CD4-positive, alpha-beta T cell (primary cell): ENCODE measurements around the gene PLA2G10. TPM values are rescaled to one million over a fixed set of nuclear protein-coding genes. Genes with fewer than 3 reads are reported as not detected.
"Not testable (repeated sequence)": the region's sequence is repeated elsewhere in the genome, so short reads cannot be mapped to it uniquely, and the experiment has no call there.

Experiments
- ATAC-seq: fragments of 200-7000 bp; cut with Tn5 transposase; one replicate; pipeline ENCODE4 v1.10.0; 2022; ENCODE audit warnings: mild to moderate bottlenecking; ENCODE audit not compliant: poor library complexity
- CTCF ChIA-PET: fragments of 350-600 bp; sonication (Branson Sonifier 250); formaldehyde crosslinking; loops from one replicate; lab custom pipeline; 2021; ENCODE audit warnings: antibody characterized with exemption, inconsistent platforms; lab: Charles Lee
- POLR2A ChIA-PET: fragments of 350-600 bp; sonication (Branson Sonifier 250); formaldehyde crosslinking; loops from one replicate; lab custom pipeline; 2021; ENCODE audit warnings: antibody characterized with exemption, inconsistent platforms; lab: Charles Lee
- DNase-seq, 14 experiments: peaks; one replicate each; pipeline ENCODE4 v3.0.0-alpha.2; 2013 to 2020; ENCODE audit warnings: mixed read lengths in 2 of 14
- H3K27ac ChIP-seq, 2 donors: one replicate each; pipeline versions ENCODE4 v1.5.1 to v1.7.0; 2013; ENCODE audit warnings: low read length in 2 of 2, low read depth in 1 of 2, mild to moderate bottlenecking in 1 of 2
- H3K27me3 ChIP-seq, 2 experiments: 1 replicate in 1 of 2; 2 replicates in 1 of 2; pipeline versions ENCODE4 v1.6.1 to v1.7.0; 2013; ENCODE audit warnings: low read length in 2 of 2, control low read depth in 1 of 2, mild to moderate bottlenecking in 1 of 2, moderate library complexity in 1 of 2; ENCODE audit not compliant: insufficient read depth in 2 of 2, control insufficient read depth in 1 of 2
- H3K36me3 ChIP-seq: one replicate; pipeline ENCODE4 v1.6.1; 2013; ENCODE audit warnings: low read length, control low read depth; ENCODE audit not compliant: insufficient read depth
- H3K4me1 ChIP-seq: one replicate; pipeline ENCODE4 v1.6.1; 2013; ENCODE audit warnings: low read length, control low read depth; ENCODE audit not compliant: insufficient read depth
- H3K4me3 ChIP-seq: one replicate; pipeline ENCODE4 v1.5.1; 2013; ENCODE audit warnings: mild to moderate bottlenecking, low read length, moderate library complexity
- H3K9me3 ChIP-seq, 2 experiments: 1 replicate in 1 of 2; 2 replicates in 1 of 2; pipeline versions ENCODE4 v1.6.1 to v1.7.0; 2013; ENCODE audit warnings: low read length in 2 of 2, mild to moderate bottlenecking in 2 of 2, control low read depth in 1 of 2, moderate library complexity in 1 of 2; ENCODE audit not compliant: control insufficient read depth in 1 of 2, insufficient read depth in 1 of 2
- H3K27ac Mint-ChIP-seq: one replicate; pipeline ENCODE4 v1.8.0; 2020; ENCODE audit warnings: mixed read lengths
- H3K27me3 Mint-ChIP-seq: one replicate; pipeline ENCODE4 v1.8.0; 2021; ENCODE audit warnings: mixed read lengths
- H3K36me3 Mint-ChIP-seq: one replicate; pipeline ENCODE4 v1.8.0; 2021; ENCODE audit warnings: low read depth, mixed read lengths
- H3K4me1 Mint-ChIP-seq: one replicate; pipeline ENCODE4 v1.8.0; 2021; ENCODE audit warnings: low read depth, mixed read lengths
- H3K4me3 Mint-ChIP-seq: one replicate; pipeline ENCODE4 v1.8.0; 2020; ENCODE audit warnings: mild to moderate bottlenecking, mixed read lengths
- H3K9me3 Mint-ChIP-seq: one replicate; pipeline ENCODE4 v1.8.0; 2020; ENCODE audit warnings: mixed read lengths
- intact Hi-C, 2 experiments: fragments of 100-400 bp; cut with DNase I in 1 of 2; cut with micrococcal nuclease in 1 of 2; formaldehyde crosslinking; loops; one replicate each; pipeline versions ENCODE4 v1.15.1 to v1.9.0; 2023 to 2025; cut with DNase I, micrococcal nuclease
- total RNA-seq, 174 experiments: library from RNA in 2 of 174; stranded (reverse) in 2 of 174; gene quantifications; one replicate each; pipeline ENCODE4 v1.2.3 and lab custom pipeline; 2021 to 2026
- TF ChIP-seq, protein P1 (sequence below): fragments of 200-600 bp; IDR thresholded peaks from one replicate; pipeline ENCODE4 v1.8.0; 2022; ENCODE audit warnings: antibody characterized with exemption, mild to moderate bottlenecking

PLA2G10 gene
- total RNA-seq, 2 experiments from 2014 or later: not detected

- peak overlapping the region; percentile 49 for H3K27ac Mint-ChIP-seq
- POLR2A ChIA-PET: interaction anchor here (1.3 kb wide), 1 partner anchor 9 kb away, joined by 4 read pairs; the partner anchor contains the start of gene BFAR
- Histone ChIP-seq H3K36me3 (peaks cover 45% of the 10 kb centered on the region), H3K27ac (no peak overlapping the region), H3K4me3 (no peak overlapping the region), H3K4me1 (peaks cover 3% of the 10 kb centered on the region), H3K27me3 (no peaks in the 10 kb centered on the region), H3K9me3 (no peaks in the 10 kb centered on the region)
- no peaks in the 10 kb centered on the region for H3K9me3 Mint-ChIP-seq
- peaks cover 73% of the 10 kb centered on the region for H3K36me3 Mint-ChIP-seq
- H3K4me1 Mint-ChIP-seq: peaks cover 29% of the 10 kb centered on the region
- TF ChIP-seq, protein P1, sequence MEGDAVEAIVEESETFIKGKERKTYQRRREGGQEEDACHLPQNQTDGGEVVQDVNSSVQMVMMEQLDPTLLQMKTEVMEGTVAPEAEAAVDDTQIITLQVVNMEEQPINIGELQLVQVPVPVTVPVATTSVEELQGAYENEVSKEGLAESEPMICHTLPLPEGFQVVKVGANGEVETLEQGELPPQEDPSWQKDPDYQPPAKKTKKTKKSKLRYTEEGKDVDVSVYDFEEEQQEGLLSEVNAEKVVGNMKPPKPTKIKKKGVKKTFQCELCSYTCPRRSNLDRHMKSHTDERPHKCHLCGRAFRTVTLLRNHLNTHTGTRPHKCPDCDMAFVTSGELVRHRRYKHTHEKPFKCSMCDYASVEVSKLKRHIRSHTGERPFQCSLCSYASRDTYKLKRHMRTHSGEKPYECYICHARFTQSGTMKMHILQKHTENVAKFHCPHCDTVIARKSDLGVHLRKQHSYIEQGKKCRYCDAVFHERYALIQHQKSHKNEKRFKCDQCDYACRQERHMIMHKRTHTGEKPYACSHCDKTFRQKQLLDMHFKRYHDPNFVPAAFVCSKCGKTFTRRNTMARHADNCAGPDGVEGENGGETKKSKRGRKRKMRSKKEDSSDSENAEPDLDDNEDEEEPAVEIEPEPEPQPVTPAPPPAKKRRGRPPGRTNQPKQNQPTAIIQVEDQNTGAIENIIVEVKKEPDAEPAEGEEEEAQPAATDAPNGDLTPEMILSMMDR: no peak
- ATAC-seq (no peak), DNase-seq (no peak)
- CTCF ChIA-PET: no interaction called here
- H3K27me3 Mint-ChIP-seq: no peaks in the 10 kb centered on the region
- intact Hi-C loops: no loop called here
- H3K4me3 Mint-ChIP-seq: no peak overlapping the region
Measured at GRCh38 chr16:14641926-14642325, 52.2 kb downstream of the PLA2G10 start.

DNA sequence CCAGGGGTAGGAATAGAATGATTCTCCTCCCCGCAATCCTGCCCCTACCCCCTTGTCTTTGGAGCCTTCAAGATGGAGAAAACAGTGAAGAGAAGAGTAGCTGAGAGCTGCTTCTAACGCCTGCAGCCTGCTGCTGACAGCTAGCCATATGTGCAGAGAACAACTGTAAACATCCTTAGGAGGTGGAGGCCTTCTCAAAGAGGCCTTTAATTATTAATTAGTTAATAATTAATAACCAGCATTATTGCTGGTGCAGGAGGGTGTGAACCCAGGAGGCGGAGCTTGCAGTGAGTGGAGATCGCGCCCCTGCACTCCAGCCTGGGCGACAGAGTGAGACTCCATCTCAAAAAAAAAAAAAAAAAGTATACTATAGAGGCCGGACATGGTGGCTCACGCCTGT, 52.9 kb downstream of the PLA2G10 start:
- H3K4me1 Mint-ChIP-seq: peaks cover 36% of the 10 kb centered on the region
- peaks cover 73% of the 10 kb centered on the region for H3K36me3 Mint-ChIP-seq
- Histone ChIP-seq H3K27ac (no peak overlapping the region), H3K36me3 (peaks cover 39% of the 10 kb centered on the region), H3K9me3 (no peaks in the 10 kb centered on the region), H3K4me1 (peaks cover 3% of the 10 kb centered on the region), H3K4me3 (no peak overlapping the region), H3K27me3 (no peaks in the 10 kb centered on the region)
- H3K27me3 Mint-ChIP-seq: no peaks in the 10 kb centered on the region
- H3K9me3 Mint-ChIP-seq: no peaks in the 10 kb centered on the region
- TF ChIP-seq, protein P1: no peak
- H3K27ac Mint-ChIP-seq: peak overlapping the region; percentile 71
- DNase-seq (no peak), ATAC-seq (no peak)
- H3K4me3 Mint-ChIP-seq: no peak overlapping the region
- CTCF ChIA-PET: no interaction called here
- POLR2A ChIA-PET: no interaction called here
- intact Hi-C loops: no loop called here

- ChIA-PET POLR2A (interaction anchor here (1.0 kb wide), 1 partner anchor 11 kb away, joined by 3 read pairs; no protein-coding TSS in a partner anchor), CTCF (no interaction called here)
- Histone ChIP-seq H3K36me3 (peaks cover 32% of the 10 kb centered on the region), H3K27ac (no peak overlapping the region), H3K9me3 (no peaks in the 10 kb centered on the region), H3K4me1 (peaks cover 9% of the 10 kb centered on the region), H3K4me3 (no peak overlapping the region), H3K27me3 (no peaks in the 10 kb centered on the region)
- Mint-ChIP-seq H3K9me3 (no peaks in the 10 kb centered on the region), H3K4me1 (peaks cover 41% of the 10 kb centered on the region), H3K36me3 (peaks cover 76% of the 10 kb centered on the region), H3K27me3 (no peaks in the 10 kb centered on the region), H3K27ac (peak overlapping the region; percentile 71), H3K4me3 (no peak overlapping the region)
- ATAC-seq (no peak), DNase-seq (no peak)
- intact Hi-C loops: no loop called here
- TF ChIP-seq, protein P1: no peak
Measured at GRCh38 chr16:14640538-14640937, 53.6 kb downstream of the PLA2G10 start.

DNA sequence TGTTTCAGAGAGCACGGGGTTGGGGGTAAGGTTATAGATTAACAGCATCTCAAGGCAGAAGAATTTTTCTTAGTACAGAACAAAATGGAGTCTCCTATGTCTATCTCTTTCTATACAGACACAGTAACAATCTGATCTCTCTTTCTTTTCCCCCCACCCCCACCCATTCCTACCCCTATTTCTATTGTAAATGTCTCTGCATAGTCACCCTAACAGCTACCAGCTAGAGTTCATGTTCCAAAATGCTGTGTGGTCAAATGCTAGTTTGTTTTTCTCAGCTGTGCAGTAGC, 57.2 kb downstream of the PLA2G10 start:
- POLR2A ChIA-PET, H3K27me3 ChIP-seq, ATAC-seq, H3K27me3 Mint-ChIP-seq, H3K4me3 Mint-ChIP-seq, DNase-seq, H3K4me3 ChIP-seq, H3K9me3 Mint-ChIP-seq, H3K27ac ChIP-seq, H3K9me3 ChIP-seq, CTCF ChIA-PET: not testable (repeated sequence)
- intact Hi-C loops: loop anchor here in 1 of 2 experiments (5.0 to 10.0 kb wide), 4 partner anchors 352 to 1008 kb away; partner anchors contain the start of genes ERCC4, MARF1 and NTAN1
- peaks cover 38% of the 10 kb centered on the region for H3K4me1 ChIP-seq
- Mint-ChIP-seq H3K27ac (peak overlapping the region; percentile 93), H3K36me3 (peaks cover 69% of the 10 kb centered on the region), H3K4me1 (peaks cover 61% of the 10 kb centered on the region)
- peaks cover 16% of the 10 kb centered on the region for H3K36me3 ChIP-seq

DNA sequence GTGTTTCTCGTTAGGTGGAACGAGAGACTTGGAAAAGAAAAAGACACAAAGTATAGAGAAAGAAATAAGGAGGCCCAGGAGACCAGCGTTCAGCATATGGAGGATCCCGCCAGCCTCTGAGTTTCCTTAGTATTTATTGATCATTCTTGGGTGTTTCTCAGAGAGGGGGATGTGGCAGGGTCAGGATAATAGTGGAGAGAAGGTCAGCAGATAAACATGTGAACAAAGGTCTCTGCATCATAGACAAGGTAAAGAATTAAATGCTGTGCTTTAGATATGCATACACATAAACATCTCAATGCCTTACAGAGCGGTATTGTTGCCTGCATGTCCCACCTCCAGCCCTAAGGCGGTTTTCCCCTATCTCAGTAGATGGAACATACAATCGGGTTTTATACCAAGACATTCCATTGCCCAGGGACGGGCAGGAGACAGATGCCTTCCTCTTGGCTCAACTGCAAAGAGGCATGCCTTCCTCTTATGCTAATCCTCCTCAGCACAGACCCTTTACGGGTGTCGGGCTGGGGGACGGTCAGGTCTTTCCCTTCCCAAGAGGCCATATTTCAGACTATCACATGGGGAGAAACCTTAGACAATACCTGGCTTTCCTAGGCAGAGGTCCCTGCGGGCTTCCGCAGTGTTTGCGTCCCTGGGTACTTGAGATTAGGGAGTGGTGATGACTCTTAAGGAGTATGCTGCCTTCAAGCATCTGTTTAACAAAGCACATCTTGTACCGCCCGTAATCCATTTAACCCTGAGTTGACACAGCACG, 57.7 kb downstream of the PLA2G10 start:
- peak overlapping the region; percentile 93 for H3K27ac Mint-ChIP-seq
- H3K4me3 ChIP-seq, ATAC-seq, CTCF ChIA-PET, H3K27me3 Mint-ChIP-seq, H3K9me3 ChIP-seq, H3K27me3 ChIP-seq, H3K9me3 Mint-ChIP-seq, POLR2A ChIA-PET, DNase-seq, H3K27ac ChIP-seq: not testable (repeated sequence)
- Histone ChIP-seq H3K4me1 (peaks cover 41% of the 10 kb centered on the region), H3K36me3 (peaks cover 13% of the 10 kb centered on the region)
- H3K4me1 Mint-ChIP-seq: peaks cover 59% of the 10 kb centered on the region
- intact Hi-C loops: loop anchor here in 1 of 2 experiments (5.0 to 10.0 kb wide), 4 partner anchors 352 to 1008 kb away; partner anchors contain the start of genes ERCC4, MARF1 and NTAN1
- peaks cover 67% of the 10 kb centered on the region for H3K36me3 Mint-ChIP-seq
- peak overlapping the region; percentile 62 for H3K4me3 Mint-ChIP-seq
